Sigmoid colon (tissue), 7 donors: ENCODE measurements around the gene GMPPA. TPM values are rescaled to one million over a fixed set of nuclear protein-coding genes. Genes with fewer than 3 reads are reported as not detected.
A peak's percentile ranks its signal among the peaks of the same experiment; 100 is the strongest.

Experiments used
- DNase-seq: peaks from one replicate; pipeline ENCODE4 v3.0.0-alpha.2; 2019
- H3K27ac ChIP-seq, 4 donors: fragments of 200-600 bp; sonication (generic); one replicate each; pipeline ENCODE4 v1.5.1; 2016 to 2019; ENCODE audit warnings: mild to moderate bottlenecking in 1 of 4
- H3K27me3 ChIP-seq, 3 donors: fragments of 200-600 bp; sonication (generic); one replicate each; pipeline ENCODE4 v1.5.1; 2019; ENCODE audit warnings: mild to moderate bottlenecking in 1 of 3
- H3K36me3 ChIP-seq, 4 donors: fragments of 200-600 bp; sonication (generic); one replicate each; pipeline ENCODE4 v1.5.1; 2016 to 2019
- H3K4me1 ChIP-seq, 4 donors: fragments of 200-600 bp; sonication (generic); one replicate each; pipeline ENCODE4 v1.5.1; 2017 to 2019
- H3K4me3 ChIP-seq, 4 donors: fragments of 200-600 bp; sonication (generic); one replicate each; pipeline ENCODE4 v1.5.1; 2017 to 2019; ENCODE audit warnings: mild to moderate bottlenecking in 2 of 4, moderate library complexity in 1 of 4
- H3K9me3 ChIP-seq, 4 donors: fragments of 200-600 bp in 3 of 4; sonication (generic) in 3 of 4; one replicate each; pipeline versions ENCODE4 v1.5.1 to v1.6.1; 2013 to 2019
- EP300 ChIP-seq, 4 donors: sonication (generic); formaldehyde crosslinking; IDR thresholded peaks; one replicate each; pipeline ENCODE4 v1.6.1; 2017; ENCODE audit warnings: antibody characterized with exemption in 4 of 4
- POLR2A ChIP-seq, 2 donors: fragments of 450-650 bp; IDR thresholded peaks; one replicate each; pipeline ENCODE4 v1.6.1; 2016; ENCODE audit warnings: antibody characterized with exemption in 2 of 2, mild to moderate bottlenecking in 2 of 2, moderate library complexity in 2 of 2
- POLR2AphosphoS5 ChIP-seq, 4 donors: sonication (generic); formaldehyde crosslinking; IDR thresholded peaks; one replicate each; pipeline ENCODE4 v1.6.1; 2017; ENCODE audit warnings: antibody characterized with exemption in 4 of 4
- WGBS, 2 donors: extraction: QIAGEN DNeasy Blood & Tissue Kit; methylation state at CpG; one replicate each; pipeline ENCODE4 v1.1.7; 2013; 5-methylcytosine and 5-hydroxymethylcytosine counted together
- intact Hi-C: fragments of 100-400 bp; cut with DNase I; formaldehyde crosslinking; loops from one replicate; pipeline ENCODE4 v1.15.1; 2023
- polyA plus RNA-seq, 3 donors: library from polyadenylated mRNA; stranded (reverse); fragments of 200-250 nt; gene quantifications; one replicate each; pipeline ENCODE4 v1.2.3, GENCODE V29; 2013
- total RNA-seq, 4 donors: library from RNA; depleted of rRNA; stranded (reverse); fragments of >200 nt; gene quantifications; one replicate each; pipeline ENCODE4 v1.1.0, GENCODE V29; 2016
- TF ChIP-seq, protein P1 (sequence below), 4 experiments: fragments of 450-650 bp in 3 of 4; fragments of 200-600 bp in 1 of 4; IDR thresholded peaks; one replicate each; pipeline ENCODE4 v1.5.1; 2016 to 2019; ENCODE audit warnings: antibody characterized with exemption in 4 of 4, mild to moderate bottlenecking in 3 of 4, moderate library complexity in 2 of 4
- donor health status: healthy with polysubstance abuse.
- donor health status: Bipolar disorder and iron deficiency.
- donor health status: healthy.

The GMPPA gene
- total and polyA plus RNA-seq, 7 donors: 13.9 to 52.8 (median 24.7) TPM

DNA sequence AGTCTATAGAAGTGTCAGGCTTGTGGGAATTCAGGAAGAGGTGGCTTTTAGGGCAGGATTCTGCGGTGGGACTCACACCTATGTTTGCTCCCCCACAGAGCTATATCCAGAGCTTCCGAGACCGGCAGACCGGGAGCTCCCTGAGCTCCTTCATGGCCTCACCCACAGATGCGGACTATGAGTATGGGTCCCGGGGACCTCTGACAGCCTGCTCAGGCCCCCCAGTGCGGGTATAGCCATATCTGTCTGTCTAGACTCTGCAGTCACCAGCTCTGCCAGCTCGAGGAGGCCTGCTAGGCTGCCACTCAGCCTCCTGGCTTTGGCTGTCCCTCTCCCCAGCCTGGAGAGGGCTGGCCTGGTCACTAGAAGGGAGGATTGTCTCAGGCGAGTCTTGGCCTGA lies 50.9 kb downstream of the GMPPA start:
- H3K4me1 ChIP-seq: peaks cover 0 to 28% (median 23%) of the 10 kb centered on the region in 4 donors
- H3K27me3 ChIP-seq: peaks cover 0 to 13% (median 0%) of the 10 kb centered on the region in 3 donors
- no peak overlapping the region for H3K4me3 ChIP-seq
- no peak for DNase-seq
- intact Hi-C loops: loop anchor here (10.0 kb wide), 1 partner anchor 255 kb away; no protein-coding TSS in a partner anchor
- TF ChIP-seq EP300 (IDR thresholded peaks at IDR 0.05) (no peak), POLR2A (IDR thresholded peaks at IDR 0.05) (no peak), POLR2AphosphoS5 (IDR thresholded peaks at IDR 0.05) (no peak)
- TF ChIP-seq, protein P1, sequence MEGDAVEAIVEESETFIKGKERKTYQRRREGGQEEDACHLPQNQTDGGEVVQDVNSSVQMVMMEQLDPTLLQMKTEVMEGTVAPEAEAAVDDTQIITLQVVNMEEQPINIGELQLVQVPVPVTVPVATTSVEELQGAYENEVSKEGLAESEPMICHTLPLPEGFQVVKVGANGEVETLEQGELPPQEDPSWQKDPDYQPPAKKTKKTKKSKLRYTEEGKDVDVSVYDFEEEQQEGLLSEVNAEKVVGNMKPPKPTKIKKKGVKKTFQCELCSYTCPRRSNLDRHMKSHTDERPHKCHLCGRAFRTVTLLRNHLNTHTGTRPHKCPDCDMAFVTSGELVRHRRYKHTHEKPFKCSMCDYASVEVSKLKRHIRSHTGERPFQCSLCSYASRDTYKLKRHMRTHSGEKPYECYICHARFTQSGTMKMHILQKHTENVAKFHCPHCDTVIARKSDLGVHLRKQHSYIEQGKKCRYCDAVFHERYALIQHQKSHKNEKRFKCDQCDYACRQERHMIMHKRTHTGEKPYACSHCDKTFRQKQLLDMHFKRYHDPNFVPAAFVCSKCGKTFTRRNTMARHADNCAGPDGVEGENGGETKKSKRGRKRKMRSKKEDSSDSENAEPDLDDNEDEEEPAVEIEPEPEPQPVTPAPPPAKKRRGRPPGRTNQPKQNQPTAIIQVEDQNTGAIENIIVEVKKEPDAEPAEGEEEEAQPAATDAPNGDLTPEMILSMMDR (IDR thresholded peaks at IDR 0.05): no peak
- H3K36me3 ChIP-seq: no peaks in the 10 kb centered on the region
- no peaks in the 10 kb centered on the region for H3K9me3 ChIP-seq
- WGBS, 2 donors: 86 to 87% methylated on average over 9 of the region's 9 CpGs
- no peak overlapping the region for H3K27ac ChIP-seq

DNA sequence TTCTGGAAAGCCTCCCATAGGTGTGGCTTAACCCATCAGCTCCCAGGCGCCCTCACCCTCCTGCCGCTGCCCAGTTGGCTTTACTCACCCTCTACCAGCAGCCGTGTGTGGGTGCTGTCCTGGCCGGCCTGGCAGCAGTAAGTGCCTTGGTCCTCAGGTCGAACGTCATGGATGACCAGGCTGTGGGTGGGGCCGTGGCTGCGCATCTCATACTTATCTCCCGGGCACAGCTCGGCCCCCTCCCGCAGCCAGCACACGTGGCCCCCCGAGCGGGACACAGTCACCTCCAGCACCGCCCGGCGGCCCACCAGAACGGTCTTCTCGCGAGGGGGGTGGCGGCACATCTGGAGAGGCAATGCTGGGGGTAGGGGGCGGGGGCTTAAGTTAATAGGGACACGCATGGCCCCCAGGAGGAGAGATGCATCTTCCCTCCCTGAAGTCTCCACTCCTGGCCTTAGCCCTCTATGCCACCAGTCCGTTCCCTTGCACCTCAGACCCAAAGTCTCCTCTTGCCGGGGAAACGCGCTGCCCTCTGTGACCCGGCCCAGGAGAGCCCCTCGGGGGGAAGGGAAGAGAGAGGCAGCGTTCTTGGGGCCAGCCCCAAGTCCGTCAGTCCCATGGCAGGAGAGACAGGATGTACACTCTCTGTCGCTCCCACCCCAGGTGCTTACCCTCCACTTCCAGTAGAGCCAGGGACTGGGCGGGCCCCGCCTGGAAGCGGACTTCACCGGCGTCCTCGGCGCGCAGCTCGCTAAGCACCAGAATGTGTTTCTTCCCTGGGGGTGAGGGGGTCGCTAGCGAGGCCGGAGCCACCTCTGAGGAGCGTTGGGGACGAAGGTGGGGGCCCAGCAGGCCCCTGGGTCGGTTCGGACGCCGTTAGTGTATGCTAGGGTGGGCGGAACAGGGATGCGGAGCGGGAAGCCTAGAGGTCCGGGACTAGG lies 53.0 kb downstream of the GMPPA start:
- no peak for DNase-seq
- TF ChIP-seq, protein P1 (IDR thresholded peaks at IDR 0.05): no peak
- TF ChIP-seq EP300 (IDR thresholded peaks at IDR 0.05): no peak
- no peak for TF ChIP-seq POLR2A (IDR thresholded peaks at IDR 0.05)
- no peak for TF ChIP-seq POLR2AphosphoS5 (IDR thresholded peaks at IDR 0.05)
- H3K27me3 ChIP-seq: peaks cover 0 to 13% (median 0%) of the 10 kb centered on the region in 3 donors
- 5 to 7% methylated on average over 54 of the region's 54 CpGs for WGBS, 2 donors
- peak overlapping the region in 3 of 4 donors; percentile 64 to 78 (median 69) for H3K27ac ChIP-seq
- intact Hi-C loops: no loop called here
- peak overlapping the region; percentile 49 to 64 (median 56) for H3K4me3 ChIP-seq
- H3K9me3 ChIP-seq: no peaks in the 10 kb centered on the region
- peaks cover 0 to 27% (median 21%) of the 10 kb centered on the region in 4 donors for H3K4me1 ChIP-seq
- peaks cover 0 to 13% (median 0%) of the 10 kb centered on the region in 4 donors for H3K36me3 ChIP-seq

- 2% methylated on average over 99 of the region's 99 CpGs for WGBS, 2 donors
- H3K4me3 ChIP-seq: peak overlapping the region; percentile 49 to 64 (median 56)
- no peaks in the 10 kb centered on the region for H3K9me3 ChIP-seq
- TF ChIP-seq POLR2A (IDR thresholded peaks at IDR 0.05) (no peak), POLR2AphosphoS5 (IDR thresholded peaks at IDR 0.05) (peak in 3 of 4 donors; percentile 29 to 47 (median 36))
- peaks cover 0 to 19% (median 0%) of the 10 kb centered on the region in 4 donors for H3K36me3 ChIP-seq
- peak; percentile 93 for DNase-seq
- intact Hi-C loops: loop anchor here (1.0 kb wide), 1 partner anchor 45 kb away; the partner anchor contains the start of gene STK11IP
- peaks cover 0 to 13% (median 0%) of the 10 kb centered on the region in 3 donors for H3K27me3 ChIP-seq
- H3K4me1 ChIP-seq: peaks cover 0 to 27% (median 21%) of the 10 kb centered on the region in 4 donors
- peak overlapping the region; percentile 50 to 78 (median 66) for H3K27ac ChIP-seq
These were observed 53.9 kb downstream of the GMPPA start for GRCh38 chr2:219552382-219553167.

- no peak for DNase-seq
- Histone ChIP-seq H3K4me3 (peak overlapping the region; percentile 49 to 64 (median 56)), H3K27ac (peak overlapping the region in 2 of 4 donors; percentile 69 to 78), H3K9me3 (no peaks in the 10 kb centered on the region), H3K4me1 (peaks cover 0 to 27% (median 21%) of the 10 kb centered on the region in 4 donors), H3K27me3 (peaks cover 0 to 13% (median 0%) of the 10 kb centered on the region in 3 donors), H3K36me3 (peaks cover 0 to 19% (median 0%) of the 10 kb centered on the region in 4 donors)
- WGBS, 2 donors: 23 to 37% methylated on average over 7 of the region's 7 CpGs
- intact Hi-C loops: loop anchor here (1.0 kb wide), 1 partner anchor 44 kb away; the partner anchor contains the start of gene STK11IP
- TF ChIP-seq POLR2AphosphoS5 (IDR thresholded peaks at IDR 0.05) (no peak), EP300 (IDR thresholded peaks at IDR 0.05) (no peak), POLR2A (IDR thresholded peaks at IDR 0.05) (no peak)
These were observed 54.4 kb downstream of the GMPPA start for GRCh38 chr2:219553168-219553417.

DNA sequence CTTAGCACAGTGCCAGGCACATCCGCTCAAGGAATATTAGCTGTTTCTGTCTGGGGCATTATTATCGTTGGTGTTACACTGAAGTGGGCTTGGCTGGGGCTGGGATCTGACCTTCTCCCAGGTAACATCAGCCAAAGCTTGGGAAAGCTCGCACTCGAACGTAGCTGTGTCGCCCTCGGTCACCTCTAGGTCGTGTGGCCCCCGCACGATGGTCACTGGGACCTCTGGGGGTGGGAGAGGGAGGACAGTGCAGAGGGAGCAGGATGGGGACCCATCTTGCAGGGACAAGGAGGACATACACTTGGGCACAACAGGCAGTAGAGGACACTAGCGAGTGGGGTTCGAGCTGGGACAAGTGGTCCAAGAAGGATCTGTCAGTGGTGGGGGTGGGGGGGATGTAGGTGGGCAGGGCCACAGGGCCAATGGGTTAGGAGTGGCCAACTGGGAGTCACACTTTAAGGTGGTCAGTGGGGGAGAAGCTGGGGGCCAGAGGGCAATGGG lies 54.8 kb downstream of the GMPPA start:
- Histone ChIP-seq H3K27ac (no peak overlapping the region), H3K36me3 (peaks cover 0 to 19% (median 0%) of the 10 kb centered on the region in 4 donors), H3K9me3 (no peaks in the 10 kb centered on the region), H3K4me3 (peak overlapping the region in 1 of 4 donors; percentile 62), H3K27me3 (peaks cover 0 to 13% (median 0%) of the 10 kb centered on the region in 3 donors), H3K4me1 (peaks cover 0 to 27% (median 21%) of the 10 kb centered on the region in 4 donors)
- intact Hi-C loops: loop anchor here (1.0 kb wide), 1 partner anchor 44 kb away; the partner anchor contains the start of gene STK11IP
- no peak for DNase-seq
- TF ChIP-seq EP300 (IDR thresholded peaks at IDR 0.05) (no peak), POLR2AphosphoS5 (IDR thresholded peaks at IDR 0.05) (no peak)
- TF ChIP-seq, protein P1 (IDR thresholded peaks at IDR 0.05): no peak
- 80 to 86% methylated on average over 12 of the region's 12 CpGs for WGBS, 2 donors
